ENCODE measurements around the gene WDFY4. TPM values are rescaled to one million over a fixed set of nuclear protein-coding genes. Genes with fewer than 3 reads are reported as not detected.

WDFY4 gene
- total RNA-seq, 1 donor from 2014 or later = 0.41 TPM

DNA sequence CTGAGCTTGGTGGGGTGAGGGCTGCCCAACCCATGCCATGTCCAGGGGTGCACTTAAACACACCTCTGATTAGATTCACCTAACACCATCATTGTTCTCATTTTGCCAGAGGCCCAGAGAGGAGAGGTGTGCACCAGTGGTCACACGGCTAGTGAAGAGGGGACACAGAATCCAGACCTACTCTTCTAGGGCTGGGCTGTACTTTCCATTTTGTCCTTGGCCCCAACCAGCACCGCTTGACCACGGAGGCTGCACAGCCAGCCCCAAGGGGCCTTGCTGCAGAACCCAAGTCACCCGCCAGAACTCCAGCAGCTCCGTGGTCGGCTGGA lies 246 bp upstream of the WDFY4 start:
- DNase-seq (ENCODE audit: extremely low read depth, low read depth, low spot score) = no peak

DNA sequence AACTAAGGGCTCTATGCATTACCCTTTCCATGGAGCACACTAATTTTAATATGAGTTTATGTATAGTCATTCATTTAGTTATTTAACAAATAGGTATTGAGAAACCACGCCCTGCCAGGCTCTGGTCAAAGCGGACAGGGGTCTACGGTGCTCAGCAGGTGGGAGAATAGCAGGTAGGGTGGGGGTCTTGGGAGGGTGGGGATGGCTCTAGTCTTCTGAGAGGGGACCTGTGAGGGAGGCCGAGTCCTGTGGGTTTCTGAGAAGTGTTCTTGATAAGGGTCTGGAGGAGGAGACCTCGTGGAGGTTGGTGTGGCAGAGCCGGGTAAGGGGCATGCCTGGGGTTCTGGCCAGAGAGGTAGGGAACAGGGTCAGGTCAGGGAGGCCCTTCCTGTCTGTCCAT lies 1.1 kb downstream of the WDFY4 start:
- no peak for DNase-seq (ENCODE audit: extremely low read depth, low read depth, low spot score)

- DNase-seq (ENCODE audit: extremely low read depth, low read depth, low spot score) = no peak
Measured at GRCh38 chr10:48690791-48691660, 6.4 kb downstream of the WDFY4 start.

DNA sequence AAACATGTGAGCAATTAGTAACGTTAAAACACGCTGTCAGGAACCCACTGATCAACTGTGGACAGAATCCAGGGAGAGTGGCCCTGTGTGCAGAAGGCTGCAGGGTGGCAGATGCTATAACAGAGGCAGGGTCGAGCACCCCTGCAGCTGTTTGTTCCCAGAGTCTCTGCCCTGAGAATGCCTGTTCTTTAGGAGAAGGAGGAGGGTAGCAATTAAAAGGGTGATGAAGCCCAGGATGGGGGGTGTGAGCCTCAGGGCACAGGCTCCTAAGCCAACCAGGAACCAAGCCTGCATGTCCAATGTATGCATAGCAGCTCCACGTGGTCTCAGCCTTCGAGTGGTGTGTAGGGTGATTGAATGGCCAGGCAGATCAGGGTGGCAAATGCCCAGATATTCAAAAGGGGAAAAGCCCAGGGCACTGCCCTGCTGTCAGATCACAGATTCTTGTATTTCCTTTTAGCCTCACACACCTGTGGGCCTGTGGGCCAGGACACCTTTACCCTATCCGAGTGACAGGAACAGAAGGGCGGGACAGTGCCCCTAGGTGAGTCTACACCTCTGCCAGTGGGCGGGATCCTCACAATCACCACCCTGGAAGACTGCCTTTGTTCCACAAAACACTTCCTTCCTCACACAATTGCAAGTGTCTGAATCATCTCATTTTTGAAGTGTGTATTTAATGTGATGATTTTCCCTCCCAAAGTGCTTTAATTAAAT lies 7.3 kb downstream of the WDFY4 start:
- no peak for DNase-seq (ENCODE audit: extremely low read depth, low read depth, low spot score)

DNA sequence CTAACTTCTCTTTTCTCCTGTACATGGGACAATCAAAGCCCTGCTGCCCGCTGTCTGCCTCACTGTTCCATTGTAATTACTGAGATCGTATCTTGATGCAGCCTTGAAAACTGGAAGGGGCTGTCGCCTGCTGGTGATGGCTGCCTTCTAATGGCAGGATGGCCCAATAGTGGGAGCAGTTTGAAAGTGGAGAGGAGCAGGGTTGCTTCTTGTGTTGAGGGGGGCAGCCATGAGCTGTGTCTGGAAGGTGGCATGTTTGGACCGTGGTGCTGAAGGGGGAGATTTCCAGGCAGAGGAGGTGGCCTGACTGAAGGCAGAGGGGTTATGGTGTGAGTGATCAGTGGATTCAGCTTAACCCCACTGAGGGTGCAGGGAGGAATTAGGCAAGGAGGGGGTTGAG lies 8.1 kb downstream of the WDFY4 start:
- no peak for DNase-seq (ENCODE audit: extremely low read depth, low read depth, low spot score)

GRCh38 chr10:48693206-48693605 lies 8.5 kb downstream of the WDFY4 start:
- no peak for DNase-seq (ENCODE audit: extremely low read depth, low read depth, low spot score)

- no peak for DNase-seq (ENCODE audit: extremely low read depth, low read depth, low spot score)
Measured at GRCh38 chr10:48694371-48695030, 9.8 kb downstream of the WDFY4 start.

- no peak for DNase-seq (ENCODE audit: extremely low read depth, low read depth, low spot score)
Measured at GRCh38 chr10:48695636-48696534, 11.2 kb downstream of the WDFY4 start.

GRCh38 chr10:48696535-48696873 lies 11.8 kb downstream of the WDFY4 start:
- no peak for DNase-seq (ENCODE audit: extremely low read depth, low read depth, low spot score)

- no peak for DNase-seq (ENCODE audit: extremely low read depth, low read depth, low spot score)
Measured at GRCh38 chr10:48697091-48697490, 12.4 kb downstream of the WDFY4 start.

- DNase-seq (ENCODE audit: extremely low read depth, low read depth, low spot score) = no peak
Measured at GRCh38 chr10:48697821-48698764, 13.4 kb downstream of the WDFY4 start.

DNA sequence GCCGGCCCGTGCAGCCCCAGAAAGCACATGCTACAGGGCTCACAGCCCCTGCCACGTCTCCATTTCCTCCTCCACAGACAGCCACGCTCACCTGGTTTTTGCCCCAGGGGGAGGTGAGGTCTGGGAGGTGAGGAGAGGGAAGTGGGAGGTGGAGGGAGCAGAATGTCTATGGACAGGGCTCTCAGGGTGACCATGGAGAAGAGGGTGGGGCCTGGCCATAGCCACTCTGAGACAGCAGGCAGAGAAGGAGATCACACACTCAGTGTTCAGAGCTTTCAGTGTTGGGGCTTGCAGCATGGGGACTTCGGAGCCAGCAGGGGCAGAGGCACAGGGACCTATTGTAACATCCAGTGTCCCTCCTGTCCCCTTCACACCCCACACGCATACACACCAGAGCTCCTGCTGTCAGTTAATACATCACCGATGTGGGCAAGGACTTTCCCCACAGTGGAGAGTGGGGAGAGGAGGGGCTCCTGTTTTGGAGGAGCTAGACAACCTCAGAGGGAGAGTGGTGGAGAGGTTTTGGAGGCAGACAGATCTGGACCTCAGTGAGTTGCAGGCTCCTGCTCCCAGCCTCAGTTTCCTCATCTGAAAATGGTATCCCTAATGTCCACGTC lies 14.4 kb downstream of the WDFY4 start:
- DNase-seq (ENCODE audit: extremely low read depth, low read depth, low spot score) = no peak

- DNase-seq (ENCODE audit: extremely low read depth, low read depth, low spot score) = no peak
Measured at GRCh38 chr10:48700071-48700470, 15.4 kb downstream of the WDFY4 start.

GRCh38 chr10:48700493-48700892 lies 15.8 kb downstream of the WDFY4 start:
- DNase-seq (ENCODE audit: extremely low read depth, low read depth, low spot score) = no peak

GRCh38 chr10:48701139-48701901 lies 16.6 kb downstream of the WDFY4 start:
- DNase-seq (ENCODE audit: extremely low read depth, low read depth, low spot score) = no peak

DNA sequence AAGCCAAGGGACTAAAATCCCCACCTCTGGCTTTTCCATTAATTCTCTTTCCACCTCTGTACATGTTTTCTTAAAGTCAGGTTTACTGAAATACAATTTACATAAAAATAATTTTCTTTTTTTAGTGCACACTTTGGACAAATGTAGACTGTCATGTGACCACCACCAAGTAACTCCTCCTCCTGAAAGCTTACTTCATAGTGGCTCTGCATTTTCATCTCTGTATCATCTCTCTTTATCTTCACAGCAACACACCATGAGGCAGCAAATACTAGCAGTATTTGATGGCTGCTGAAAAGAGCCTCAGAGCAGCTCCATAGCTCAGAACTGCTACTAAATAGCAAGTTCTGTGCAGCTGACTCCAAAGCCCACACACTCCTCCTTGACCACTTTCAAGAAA lies 17.3 kb downstream of the WDFY4 start:
- no peak for DNase-seq (ENCODE audit: extremely low read depth, low read depth, low spot score)

GRCh38 chr10:48703531-48704122 lies 19.0 kb downstream of the WDFY4 start:
- DNase-seq (ENCODE audit: extremely low read depth, low read depth, low spot score) = no peak

GRCh38 chr10:48704156-48704555 lies 19.5 kb downstream of the WDFY4 start:
- no peak for DNase-seq (ENCODE audit: extremely low read depth, low read depth, low spot score)

Data from glomerular endothelial cell (primary cell).